Mucosa of stomach (tissue), 1 donor: ENCODE results near the gene CBX7.

ENCODE experiments used
- H3K27me3 ChIP-seq: one replicate; pipeline ENCODE4 v1.7.0; 2013; ENCODE audit warnings: mild to moderate bottlenecking, low read length; ENCODE audit not compliant: control insufficient read depth, insufficient read depth
- H3K36me3 ChIP-seq: one replicate; pipeline ENCODE4 v1.7.0; 2013; ENCODE audit warnings: low read length; ENCODE audit not compliant: control insufficient read depth, insufficient read depth
- H3K4me1 ChIP-seq: one replicate; pipeline ENCODE4 v1.7.0; 2013; ENCODE audit warnings: mild to moderate bottlenecking, low read length; ENCODE audit not compliant: control insufficient read depth, insufficient read depth
- H3K4me3 ChIP-seq: one replicate; pipeline ENCODE4 v1.7.0; 2013; ENCODE audit warnings: low read length
- H3K9ac ChIP-seq: one replicate; pipeline ENCODE4 v1.7.0; 2013; ENCODE audit warnings: mild to moderate bottlenecking, low read length, moderate library complexity
- H3K9me3 ChIP-seq: one replicate; pipeline ENCODE4 v1.7.0; 2013; ENCODE audit warnings: mild to moderate bottlenecking, low read length, moderate library complexity; ENCODE audit not compliant: control insufficient read depth
- donor health status: Pancreatic carcinoma.

CBX7 gene

DNA sequence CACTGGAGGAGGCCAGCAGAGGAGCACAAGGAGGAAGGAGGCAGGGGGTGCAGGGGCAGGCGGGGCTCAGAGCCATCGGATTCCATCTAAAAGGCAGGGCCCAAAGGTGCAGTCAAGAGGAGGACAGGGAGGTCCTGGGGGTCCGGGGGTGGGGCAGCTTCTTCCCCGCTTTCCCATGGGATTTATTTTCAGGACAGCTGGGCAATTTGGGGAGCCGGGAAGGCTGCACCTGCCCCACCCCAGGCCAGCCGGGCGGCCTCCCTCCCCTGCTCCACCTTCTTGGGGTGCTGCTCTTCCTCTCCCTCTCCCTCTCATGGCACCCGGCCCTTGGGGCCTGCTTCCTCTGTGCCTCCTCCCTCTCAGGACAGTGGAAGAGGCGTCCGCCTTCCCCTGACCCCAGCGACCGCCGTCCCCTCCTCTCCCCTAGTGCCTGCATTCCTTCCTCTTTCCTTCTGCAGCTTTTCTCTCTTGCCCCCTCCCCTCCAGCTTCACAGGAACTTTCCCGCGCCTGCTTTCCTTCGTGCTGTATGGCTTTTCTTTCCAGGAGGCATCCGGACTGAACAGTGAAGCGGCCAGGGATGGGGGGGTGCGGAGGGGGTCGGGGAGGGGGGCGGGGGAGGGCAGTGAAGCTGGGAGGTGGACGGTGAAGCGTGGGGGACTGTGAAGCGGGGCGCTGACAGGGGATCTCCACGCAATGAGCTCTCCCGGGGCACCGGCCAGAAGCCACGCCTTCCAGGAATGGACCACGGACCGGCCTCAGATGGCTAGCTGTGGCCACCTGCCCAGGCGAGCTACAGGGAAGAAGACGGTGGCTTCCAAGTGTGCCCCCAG, 28.5 kb downstream of the CBX7 start:
- Histone ChIP-seq H3K4me1 (peaks cover 6% of the 10 kb centered on the region), H3K9ac (no peak overlapping the region), H3K27me3 (no peaks in the 10 kb centered on the region), H3K4me3 (no peak overlapping the region), H3K36me3 (no peaks in the 10 kb centered on the region), H3K9me3 (no peaks in the 10 kb centered on the region)

DNA sequence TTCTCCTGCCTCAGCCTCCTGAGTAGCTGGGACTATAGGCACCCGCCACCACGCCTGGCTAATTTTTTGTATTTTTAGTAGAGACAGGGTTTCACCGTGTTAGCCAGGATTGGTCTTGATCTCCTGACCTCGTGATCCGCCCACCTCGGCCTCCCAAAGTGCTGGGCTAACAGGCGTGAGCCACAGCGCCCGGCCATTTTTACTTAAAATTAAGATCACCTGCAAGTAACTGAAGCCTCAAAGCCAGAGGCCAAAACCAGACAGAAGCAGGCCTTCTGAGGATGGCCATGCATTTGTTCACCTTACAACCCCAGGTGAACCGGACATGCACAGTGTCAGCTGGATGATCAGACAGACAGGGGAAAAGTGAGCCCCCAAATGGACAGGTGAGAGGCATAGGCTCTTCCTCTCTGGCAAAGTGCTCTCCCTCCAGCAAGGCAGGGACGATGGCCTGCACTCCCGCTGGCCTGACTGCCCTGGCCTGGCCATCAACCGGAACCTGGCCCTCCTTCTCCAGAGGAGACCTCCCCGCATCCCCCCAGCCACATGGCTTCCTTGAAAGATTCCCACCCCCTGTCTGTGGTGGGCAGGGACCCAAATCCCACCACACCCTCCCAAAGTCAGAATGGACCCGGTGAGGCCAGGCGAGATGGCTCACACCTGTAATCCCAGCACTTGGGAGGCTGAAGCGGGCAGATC, 29.6 kb downstream of the CBX7 start:
- H3K4me1 ChIP-seq = no peaks in the 10 kb centered on the region
- H3K36me3 ChIP-seq = no peaks in the 10 kb centered on the region
- no peak overlapping the region for H3K9ac ChIP-seq
- no peaks in the 10 kb centered on the region for H3K27me3 ChIP-seq
- H3K4me3 ChIP-seq = no peak overlapping the region
- H3K9me3 ChIP-seq = no peaks in the 10 kb centered on the region

DNA sequence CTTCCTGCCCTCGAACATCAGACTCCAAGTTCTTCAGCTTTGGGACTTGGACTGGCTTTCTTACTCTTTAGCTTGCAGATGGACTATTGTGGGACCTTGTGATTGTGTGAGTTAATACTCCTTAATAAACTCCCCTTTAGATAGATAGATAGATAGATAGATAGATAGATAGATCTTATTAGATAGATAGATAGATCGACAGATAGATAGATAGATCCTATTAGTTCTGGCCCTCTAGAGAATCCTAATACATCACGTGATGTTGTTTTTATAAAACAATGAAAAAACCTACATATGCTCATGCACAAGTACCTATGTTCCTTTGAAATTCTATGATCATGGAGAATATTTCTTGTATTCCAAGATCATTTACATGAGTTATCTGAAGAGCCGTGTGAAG, 31.5 kb downstream of the CBX7 start:
- no peaks in the 10 kb centered on the region for H3K36me3 ChIP-seq
- no peak overlapping the region for H3K4me3 ChIP-seq
- H3K9ac ChIP-seq = no peak overlapping the region
- H3K4me1 ChIP-seq = peaks cover 3% of the 10 kb centered on the region
- peaks cover 6% of the 10 kb centered on the region for H3K27me3 ChIP-seq
- no peaks in the 10 kb centered on the region for H3K9me3 ChIP-seq

DNA sequence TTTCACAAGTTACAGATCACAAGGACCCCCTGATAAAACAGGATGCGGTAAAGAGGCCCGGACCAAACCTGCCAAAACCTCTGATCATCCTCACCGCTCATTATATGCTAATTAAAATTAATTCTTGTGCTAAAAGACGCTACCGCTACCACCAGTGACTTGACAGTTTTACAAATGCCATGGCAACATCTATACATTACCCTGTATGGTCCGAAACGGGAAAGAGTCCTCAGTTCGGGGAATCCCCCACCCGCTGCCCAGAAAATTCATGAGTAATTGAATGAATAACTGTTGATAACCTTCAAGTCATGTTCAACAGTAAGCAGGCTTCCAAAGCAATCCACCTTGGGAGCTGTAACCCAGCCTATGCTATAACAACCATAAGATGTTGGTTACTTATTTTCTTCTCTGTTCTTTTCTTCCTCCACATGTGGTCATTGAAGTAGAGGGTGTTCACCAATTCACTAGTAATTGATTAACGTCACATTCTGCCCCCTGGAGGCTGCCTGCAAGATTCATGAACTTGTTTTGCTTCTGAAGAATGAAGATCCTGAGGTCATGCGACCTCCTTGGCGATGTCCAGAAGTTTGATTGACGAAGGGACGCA, 34.8 kb downstream of the CBX7 start:
- Histone ChIP-seq H3K9me3 (no peaks in the 10 kb centered on the region), H3K36me3 (no peaks in the 10 kb centered on the region), H3K9ac (no peak overlapping the region), H3K4me3 (no peak overlapping the region), H3K27me3 (peaks cover 11% of the 10 kb centered on the region), H3K4me1 (peaks cover 3% of the 10 kb centered on the region)

DNA sequence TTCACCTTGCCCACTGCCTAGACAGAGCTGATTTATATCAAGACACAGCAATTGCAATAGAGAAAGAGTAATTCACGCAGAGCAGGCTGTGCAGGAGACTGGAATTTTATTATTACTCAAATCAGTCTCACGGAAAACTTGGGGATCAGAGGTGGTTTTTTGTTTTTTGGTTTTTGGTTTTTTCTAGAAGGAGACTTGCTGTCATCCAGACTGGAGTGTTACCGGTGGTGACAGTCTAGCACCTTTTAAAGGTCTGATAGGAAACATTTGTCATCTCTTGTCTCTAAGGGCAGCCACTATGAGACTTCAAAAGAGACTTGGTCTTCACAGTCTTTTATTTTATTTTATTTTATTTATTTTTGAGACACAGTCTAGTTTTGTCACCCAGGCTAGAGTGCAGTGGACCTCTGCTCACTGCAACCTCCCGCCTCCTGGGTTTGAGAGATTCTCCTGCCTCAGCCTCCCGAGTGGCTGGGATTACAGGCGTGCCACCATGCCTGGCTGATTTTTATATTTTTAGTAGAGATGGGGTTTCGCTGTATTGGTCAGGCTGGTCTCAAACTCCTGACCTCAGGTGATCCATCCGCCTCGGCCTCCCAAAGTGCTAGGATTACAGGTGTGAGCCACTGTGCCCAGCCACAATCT, 36.4 kb downstream of the CBX7 start:
- no peaks in the 10 kb centered on the region for H3K36me3 ChIP-seq
- no peak overlapping the region for H3K9ac ChIP-seq
- no peaks in the 10 kb centered on the region for H3K9me3 ChIP-seq
- H3K27me3 ChIP-seq = peaks cover 11% of the 10 kb centered on the region
- no peak overlapping the region for H3K4me3 ChIP-seq
- peaks cover 3% of the 10 kb centered on the region for H3K4me1 ChIP-seq

DNA sequence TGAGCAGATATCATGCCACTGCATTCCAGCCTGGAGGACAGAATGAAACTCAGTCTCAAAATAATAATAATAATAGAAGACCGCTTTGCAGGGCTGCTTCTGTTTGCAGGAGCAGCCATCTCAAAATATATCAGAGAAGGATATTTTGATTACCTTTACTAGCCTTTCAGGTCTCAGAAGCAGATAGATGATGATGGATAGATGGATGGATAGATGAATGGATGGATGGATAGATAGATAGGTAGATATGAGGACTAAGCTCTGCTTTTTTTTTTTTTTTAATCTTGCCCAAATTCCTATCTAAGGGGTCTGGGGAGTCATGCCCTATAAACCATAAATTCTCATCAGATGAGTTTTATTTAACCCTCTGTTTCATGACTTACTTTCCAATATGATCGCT, 36.9 kb downstream of the CBX7 start:
- Histone ChIP-seq H3K4me3 (no peak overlapping the region), H3K9me3 (no peaks in the 10 kb centered on the region), H3K27me3 (peaks cover 11% of the 10 kb centered on the region), H3K9ac (no peak overlapping the region), H3K4me1 (peaks cover 3% of the 10 kb centered on the region), H3K36me3 (no peaks in the 10 kb centered on the region)

DNA sequence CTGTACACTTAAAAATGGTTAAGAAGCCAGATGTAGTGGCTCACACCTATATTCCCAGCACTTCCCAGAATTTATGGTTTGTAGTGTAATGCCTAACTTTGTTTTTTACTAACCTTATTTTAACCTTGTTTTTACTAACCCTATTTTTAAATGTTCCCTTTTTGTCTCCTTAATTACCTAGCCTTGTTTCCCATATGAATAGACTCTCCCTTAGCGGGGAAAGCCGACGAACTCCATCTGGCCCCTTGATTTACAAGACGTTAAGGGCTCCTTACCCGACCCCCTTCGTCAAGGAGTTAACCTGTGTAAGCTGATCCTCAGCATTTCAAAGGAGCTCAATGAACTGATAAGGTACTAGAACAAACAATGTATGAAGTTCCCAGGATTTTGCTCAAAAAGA, 38.4 kb downstream of the CBX7 start:
- Histone ChIP-seq H3K36me3 (no peaks in the 10 kb centered on the region), H3K9me3 (no peaks in the 10 kb centered on the region), H3K4me1 (peaks cover 3% of the 10 kb centered on the region), H3K27me3 (peaks cover 11% of the 10 kb centered on the region), H3K9ac (no peak overlapping the region), H3K4me3 (no peak overlapping the region)

DNA sequence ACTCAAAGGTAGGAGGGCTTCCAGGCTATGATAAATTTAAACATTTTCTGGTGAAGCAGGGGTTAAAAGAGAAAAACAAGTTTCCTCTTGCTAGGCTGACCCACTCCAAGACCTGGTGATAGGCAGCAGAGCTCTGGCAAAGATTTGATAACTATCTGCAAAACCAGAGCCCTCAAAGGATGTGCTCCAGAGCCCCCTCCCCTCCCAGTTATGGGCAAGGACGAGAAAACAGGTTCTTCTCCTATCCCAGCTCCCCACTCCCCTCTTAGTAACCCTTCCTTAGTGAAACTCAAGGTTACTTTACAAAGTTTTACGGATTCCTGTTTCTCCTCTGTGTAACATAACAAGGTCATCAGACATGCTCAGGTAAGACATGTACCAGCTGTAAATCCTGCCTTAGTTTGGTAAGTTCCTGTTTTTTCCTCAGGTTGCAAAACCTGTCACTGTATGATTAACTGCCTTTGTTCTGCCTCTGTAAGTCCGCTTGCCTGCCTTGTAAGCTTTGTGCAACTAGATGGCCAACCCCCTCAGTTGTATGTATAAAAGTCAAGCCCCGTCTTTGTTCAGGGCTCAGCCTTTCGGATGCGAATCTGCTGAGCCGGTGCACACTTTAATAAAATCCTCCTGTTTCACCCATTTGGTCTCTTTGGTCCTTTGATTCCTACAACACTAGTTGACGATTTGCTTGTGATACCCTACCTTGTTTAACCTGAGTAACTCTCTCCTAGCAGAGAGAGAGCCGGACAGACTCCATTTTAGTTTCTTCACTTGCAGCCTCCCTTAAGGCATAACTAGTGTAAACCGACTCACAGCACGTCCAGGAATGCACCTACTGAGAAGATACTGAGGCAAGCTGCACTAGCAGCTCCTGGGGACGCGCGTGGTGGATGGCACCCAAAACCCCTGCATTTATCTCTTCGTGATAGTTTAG, 41.6 kb downstream of the CBX7 start:
- no peaks in the 10 kb centered on the region for H3K4me1 ChIP-seq
- H3K9me3 ChIP-seq = no peaks in the 10 kb centered on the region
- peaks cover 5% of the 10 kb centered on the region for H3K27me3 ChIP-seq
- H3K9ac ChIP-seq = no peak overlapping the region
- no peaks in the 10 kb centered on the region for H3K36me3 ChIP-seq
- H3K4me3 ChIP-seq = no peak overlapping the region

DNA sequence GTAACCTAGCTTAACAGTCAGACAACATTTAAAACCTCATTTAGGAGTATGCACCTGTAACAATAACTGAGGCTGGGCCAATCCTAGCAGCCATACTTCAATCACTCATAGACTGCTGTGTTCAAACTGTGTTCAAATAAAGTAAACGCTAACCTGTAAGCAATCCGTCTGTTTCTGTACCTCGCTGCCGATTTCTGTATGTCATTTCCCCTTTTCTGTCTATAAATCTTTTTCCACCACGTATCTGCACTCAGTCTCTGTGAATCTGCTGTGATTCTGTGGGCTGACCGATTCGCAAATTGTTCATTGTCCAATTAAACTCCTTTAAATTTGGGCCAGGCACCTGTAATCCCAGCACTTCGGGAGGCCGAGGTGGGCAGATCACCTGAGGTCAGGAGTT, 43.1 kb downstream of the CBX7 start:
- H3K27me3 ChIP-seq = peaks cover 5% of the 10 kb centered on the region
- no peak overlapping the region for H3K4me3 ChIP-seq
- H3K9ac ChIP-seq = no peak overlapping the region

DNA sequence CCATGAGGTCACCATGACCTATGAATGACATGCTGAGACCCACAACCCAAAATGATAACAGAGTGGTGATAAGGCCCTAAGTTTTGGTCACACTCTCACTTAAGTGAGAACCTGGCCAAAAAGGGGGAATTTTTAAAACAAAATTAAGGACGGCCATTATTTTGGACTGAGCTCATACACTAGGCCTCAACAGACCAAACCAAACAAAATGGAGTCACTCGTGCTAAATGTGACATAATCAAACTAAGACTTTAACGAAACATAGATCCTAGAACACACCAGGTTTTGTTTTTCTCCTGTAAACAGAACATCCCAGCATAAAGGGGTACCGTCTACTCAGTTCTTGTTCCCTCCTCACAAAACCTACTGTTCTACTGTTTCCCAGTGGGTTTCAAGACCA, 44.0 kb downstream of the CBX7 start:
- H3K4me3 ChIP-seq = no peak overlapping the region
- no peaks in the 10 kb centered on the region for H3K36me3 ChIP-seq
- no peaks in the 10 kb centered on the region for H3K9me3 ChIP-seq
- H3K4me1 ChIP-seq = no peaks in the 10 kb centered on the region
- no peak overlapping the region for H3K9ac ChIP-seq
- H3K27me3 ChIP-seq = no peaks in the 10 kb centered on the region

More for the DNA sequence above, 43.1 kb downstream of the CBX7 start:
- H3K9me3 ChIP-seq = no peaks in the 10 kb centered on the region
- no peaks in the 10 kb centered on the region for H3K36me3 ChIP-seq
- H3K4me1 ChIP-seq = no peaks in the 10 kb centered on the region

DNA sequence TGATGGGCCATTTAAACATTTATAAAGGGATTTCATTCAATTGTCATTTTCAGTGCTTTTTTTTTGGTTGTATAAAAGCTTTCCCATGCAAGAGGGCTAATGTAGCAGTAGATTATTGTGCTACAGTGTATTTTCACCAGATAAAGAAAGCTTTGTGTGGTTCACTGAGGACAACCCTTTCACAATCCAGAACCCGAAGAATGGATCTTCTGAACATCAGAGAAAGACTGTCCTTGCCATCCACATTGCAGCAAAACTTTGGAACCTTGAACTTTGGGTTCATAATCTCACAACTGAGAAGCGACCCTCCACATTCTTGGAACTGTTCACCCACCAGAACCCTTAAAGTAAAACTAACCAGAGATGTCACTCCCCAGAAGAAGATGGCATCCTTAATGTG, 46.2 kb downstream of the CBX7 start:
- Histone ChIP-seq H3K9me3 (no peaks in the 10 kb centered on the region), H3K9ac (no peak overlapping the region), H3K27me3 (no peaks in the 10 kb centered on the region), H3K36me3 (no peaks in the 10 kb centered on the region), H3K4me1 (no peaks in the 10 kb centered on the region), H3K4me3 (no peak overlapping the region)
